H1 (cell line): Measurements from ENCODE around the gene KIF23. TPM values are rescaled to one million over a fixed set of nuclear protein-coding genes. Genes with fewer than 3 reads are reported as not detected.

ENCODE experiments used
- CTCF ChIA-PET: fragments of 300-600 bp; sonication (Branson Sonifier 250); formaldehyde crosslinking; loops from one replicate; lab custom pipeline; 2021; ENCODE audit not compliant: partially characterized antibody; lab: Charles Lee
- POLR2A ChIA-PET: fragments of 300-600 bp; sonication (Branson Sonifier 250); formaldehyde crosslinking; loops from one replicate; lab custom pipeline; 2021; ENCODE audit warnings: inconsistent platforms; ENCODE audit not compliant: partially characterized antibody; lab: Charles Lee
- DNase-seq, 2 experiments: peaks; one replicate each; pipeline versions ENCODE4 v3.0.0 to v3.0.0-alpha.2; 2010 to 2022; ENCODE audit warnings: low spot score in 2 of 2, low read depth in 1 of 2, mixed read lengths in 1 of 2
- FAIRE-seq: peaks from 2 replicates; lab custom pipeline; 2011; peaks lifted over from hg19 to GRCh38; lab: Jason Lieb, UNC
- H2AFZ ChIP-seq: 2 replicates; pipeline ENCODE4 v1.8.1; 2012; ENCODE audit warnings: low read length, inconsistent platforms
- H2AK5ac ChIP-seq: 2 replicates; pipeline ENCODE4 v1.6.1; 2013; ENCODE audit warnings: low read depth, low read length
- H2BK120ac ChIP-seq: replicated peaks from 2 replicates; pipeline ENCODE3; 2013; ENCODE audit warnings: low read depth, low read length, inconsistent platforms
- H2BK12ac ChIP-seq: 2 replicates; pipeline ENCODE4 v1.6.1; 2013; ENCODE audit warnings: low read depth, low read length
- H2BK15ac ChIP-seq: 2 replicates; pipeline ENCODE4 v1.6.1; 2013; ENCODE audit warnings: low read length
- H2BK20ac ChIP-seq: 2 replicates; pipeline ENCODE4 v1.6.1; 2013; ENCODE audit warnings: low read length
- H2BK5ac ChIP-seq: 2 replicates; pipeline ENCODE4 v1.6.1; 2013; ENCODE audit warnings: low read depth, low read length
- H3K14ac ChIP-seq: 2 replicates; pipeline ENCODE4 v1.6.1; 2013; ENCODE audit warnings: inconsistent platforms; ENCODE audit not compliant: insufficient read length
- H3K18ac ChIP-seq: 2 replicates; pipeline ENCODE4 v1.6.1; 2013; ENCODE audit warnings: low read length; ENCODE audit errors: extremely low read depth
- H3K23ac ChIP-seq: 2 replicates; pipeline ENCODE4 v1.6.1; 2013; ENCODE audit warnings: inconsistent platforms; ENCODE audit not compliant: insufficient read length
- H3K23me2 ChIP-seq: 2 replicates; pipeline ENCODE4 v1.6.1; 2013; ENCODE audit warnings: low read depth, low read length
- H3K27ac ChIP-seq: 2 replicates; pipeline ENCODE4 v1.6.1; 2011; ENCODE audit warnings: low read depth, low read length, inconsistent platforms
- H3K27me3 ChIP-seq, 4 experiments: replicated peaks in 1 of 4; 1 replicate in 1 of 4; 2 replicates in 3 of 4; pipeline versions ENCODE4 v1.6.1 to v1.8.1; 2011 to 2013; ENCODE audit warnings: low read length in 3 of 4, mild to moderate bottlenecking in 3 of 4, inconsistent platforms in 2 of 4, mixed read lengths in 2 of 4, moderate library complexity in 1 of 4; ENCODE audit not compliant: control insufficient read depth in 3 of 4, insufficient read depth in 3 of 4; ENCODE audit errors: extremely low read depth in 1 of 4
- H3K36me3 ChIP-seq, 4 experiments: 2 replicates each; pipeline versions ENCODE4 v1.6.1 to v1.8.1; 2011 to 2013; ENCODE audit warnings: mild to moderate bottlenecking in 4 of 4, low read length in 3 of 4, moderate library complexity in 2 of 4, control low read depth in 1 of 4, inconsistent platforms in 1 of 4; ENCODE audit not compliant: insufficient read depth in 4 of 4, control insufficient read depth in 2 of 4
- H3K4ac ChIP-seq: replicated peaks from 2 replicates; pipeline ENCODE3; 2013; ENCODE audit warnings: low read length, low read depth, mixed read lengths, inconsistent platforms; ENCODE audit not compliant: insufficient read length
- H3K4me1 ChIP-seq, 4 experiments: replicated peaks in 1 of 4; 1 replicate in 1 of 4; 2 replicates in 3 of 4; pipeline versions ENCODE4 v1.6.1 to v1.8.1; 2011 to 2013; ENCODE audit warnings: low read length in 3 of 4, inconsistent platforms in 2 of 4, mixed read lengths in 1 of 4; ENCODE audit not compliant: insufficient read depth in 4 of 4, control insufficient read depth in 3 of 4
- H3K4me2 ChIP-seq, 2 experiments: 2 replicates each; pipeline versions ENCODE4 v1.6.1 to v1.8.1; 2011 to 2013; ENCODE audit warnings: low read depth in 2 of 2, low read length in 2 of 2, control low read depth in 1 of 2, inconsistent platforms in 1 of 2, mild to moderate bottlenecking in 1 of 2; ENCODE audit not compliant: insufficient read depth in 1 of 2
- H3K4me3 ChIP-seq, 4 experiments: fragments of 200-600, 300-600 bp in 1 of 4; sonication (generic), shearing (Covaris generic), sonication (Bioruptor Twin) in 1 of 4; 2 replicates each; pipeline versions ENCODE4 v1.5.1 to v1.8.1; 2011 to 2016; ENCODE audit warnings: low read length in 4 of 4, low read depth in 3 of 4, control low read depth in 2 of 4, inconsistent platforms in 2 of 4, mild to moderate bottlenecking in 2 of 4, mixed read lengths in 1 of 4, moderate library complexity in 1 of 4; ENCODE audit not compliant: insufficient read depth in 2 of 4; ENCODE audit errors: extremely low read depth in 1 of 4
- H3K56ac ChIP-seq: replicated peaks from 2 replicates; pipeline ENCODE3; 2013; ENCODE audit warnings: low read depth, mild to moderate bottlenecking, mixed read lengths, low read length, inconsistent platforms; ENCODE audit not compliant: insufficient read length
- H3K79me1 ChIP-seq: 2 replicates; pipeline ENCODE4 v1.6.1; 2013; ENCODE audit warnings: low read depth, low read length, control low read depth
- H3K79me2 ChIP-seq, 2 experiments: 2 replicates each; pipeline versions ENCODE4 v1.6.1 to v1.8.1; 2012 to 2013; ENCODE audit warnings: low read length in 2 of 2, mild to moderate bottlenecking in 2 of 2, inconsistent platforms in 1 of 2; ENCODE audit not compliant: insufficient read depth in 2 of 2, control insufficient read depth in 1 of 2
- H3K9ac ChIP-seq, 4 experiments: replicated peaks in 1 of 4; 1 replicate in 1 of 4; 2 replicates in 3 of 4; pipeline versions ENCODE4 v1.6.1 to v1.8.1; 2011 to 2013; ENCODE audit warnings: low read depth in 3 of 4, low read length in 3 of 4, control low read depth in 2 of 4, mild to moderate bottlenecking in 2 of 4, moderate library complexity in 2 of 4, inconsistent platforms in 1 of 4; ENCODE audit errors: extremely low read depth in 1 of 4
- H3K9me3 ChIP-seq, 2 experiments: 2 replicates each; pipeline versions ENCODE4 v1.6.1 to v1.8.1; 2012 to 2013; ENCODE audit warnings: mild to moderate bottlenecking in 2 of 2, moderate library complexity in 2 of 2, control low read depth in 1 of 2, inconsistent platforms in 1 of 2, low read depth in 1 of 2, low read length in 1 of 2, mixed read lengths in 1 of 2; ENCODE audit not compliant: insufficient read depth in 2 of 2
- H4K20me1 ChIP-seq, 2 experiments: replicated peaks in 1 of 2; 2 replicates each; pipeline versions ENCODE3 to v1.8.1; 2011 to 2013; ENCODE audit warnings: inconsistent platforms in 2 of 2, low read length in 2 of 2, mild to moderate bottlenecking in 1 of 2; ENCODE audit not compliant: insufficient read depth in 2 of 2, control insufficient read depth in 1 of 2
- H4K5ac ChIP-seq: 2 replicates; pipeline ENCODE4 v1.6.1; 2013; ENCODE audit warnings: low read length, low read depth, mixed read lengths, inconsistent platforms; ENCODE audit not compliant: insufficient read length
- H4K8ac ChIP-seq: 2 replicates; pipeline ENCODE4 v1.8.0; 2013; ENCODE audit warnings: mild to moderate bottlenecking, moderate library complexity, low read length, inconsistent platforms; ENCODE audit not compliant: insufficient read depth; ENCODE audit errors: extremely low read depth
- H4K91ac ChIP-seq: replicated peaks from 2 replicates; pipeline ENCODE3; 2013; ENCODE audit warnings: low read length, mixed read lengths, inconsistent platforms; ENCODE audit not compliant: insufficient read length
- EGR1 ChIP-seq: IDR thresholded peaks from 2 replicates; pipeline ENCODE4 v1.6.1; 2011; ENCODE audit warnings: low read depth, low read length, borderline replicate concordance
- HDAC6 ChIP-seq: IDR thresholded peaks from one replicate; pipeline ENCODE4 v1.7.1; 2012; ENCODE audit warnings: low read depth, mild to moderate bottlenecking, inconsistent platforms, low read length, moderate library complexity
- RFX5 ChIP-seq: IDR thresholded peaks from 2 replicates; pipeline ENCODE4 v1.6.1; 2011; ENCODE audit warnings: low read depth, low read length, improper control_type of control experiment, borderline replicate concordance
- SIN3A ChIP-seq, 2 experiments: IDR thresholded peaks in 1 of 2; conservative IDR thresholded peaks in 1 of 2; 2 replicates each; pipeline ENCODE4 v1.6.1; 2011 to 2012; ENCODE audit warnings: low read length in 2 of 2, improper control_type of control experiment in 1 of 2, low read depth in 1 of 2, mild to moderate bottlenecking in 1 of 2
- SIX5 ChIP-seq: IDR thresholded peaks from 2 replicates; pipeline ENCODE4 v1.6.1; 2011; ENCODE audit warnings: mild to moderate bottlenecking, low read depth, low read length
- YY1 ChIP-seq: IDR thresholded peaks from 2 replicates; pipeline ENCODE4 v1.6.1; 2011; ENCODE audit warnings: low read depth, mild to moderate bottlenecking, low read length
- WGBS, 2 experiments: shearing (Covaris generic) in 1 of 2; methylation state at CpG; one replicate each; pipeline versions ENCODE4 v1.1.6 to v1.1.7; 2013 to 2015; ENCODE audit warnings: low lambda C conversion rate in 2 of 2, mixed read lengths in 2 of 2, inconsistent platforms in 1 of 2, low coverage in 1 of 2, missing lambda C conversion rate in 1 of 2; ENCODE audit not compliant: insufficient replicate concordance in 2 of 2, insufficient coverage in 1 of 2, insufficient read length in 1 of 2; ENCODE audit errors: extremely low coverage in 1 of 2, missing lambda C conversion rate in 1 of 2; 5-methylcytosine and 5-hydroxymethylcytosine counted together
- polyA plus RNA-seq, 7 experiments: library from polyadenylated mRNA; depleted of rRNA in 3 of 7; stranded (reverse) in 5 of 7; unstranded in 2 of 7; fragments of >200 nt in 5 of 7; fragments of 200-250 nt in 2 of 7; gene quantifications; 1 replicate in 5 of 7; 2 replicates in 1 of 7; 4 replicates in 1 of 7; pipeline versions ENCODE4 v1.2.1 to v1.2.3, GENCODE V29; 2011 to 2013; ENCODE audit warnings: missing spikeins in 2 of 7, mixed read lengths in 2 of 7
- total RNA-seq: library from RNA; stranded (reverse); fragmentation: NEBNext Ultra II Directional; extraction: Animal tissue kit (Norgen Biotek cat#: 25700); gene quantifications from 2 replicates; pipeline ENCODE4 v1.2.1, GENCODE V29; 2021
- TF ChIP-seq, protein P1 (sequence below): IDR thresholded peaks from 2 replicates; pipeline ENCODE4 v1.6.1; 2011; ENCODE audit warnings: low read length, improper control_type of control experiment

Gene KIF23
- total and polyA plus RNA-seq, 2 of the 8 experiments (the other 6 are each of a cell fraction or from before 2014, with no cell fraction given): 26.2 to 77.4 TPM

DNA sequence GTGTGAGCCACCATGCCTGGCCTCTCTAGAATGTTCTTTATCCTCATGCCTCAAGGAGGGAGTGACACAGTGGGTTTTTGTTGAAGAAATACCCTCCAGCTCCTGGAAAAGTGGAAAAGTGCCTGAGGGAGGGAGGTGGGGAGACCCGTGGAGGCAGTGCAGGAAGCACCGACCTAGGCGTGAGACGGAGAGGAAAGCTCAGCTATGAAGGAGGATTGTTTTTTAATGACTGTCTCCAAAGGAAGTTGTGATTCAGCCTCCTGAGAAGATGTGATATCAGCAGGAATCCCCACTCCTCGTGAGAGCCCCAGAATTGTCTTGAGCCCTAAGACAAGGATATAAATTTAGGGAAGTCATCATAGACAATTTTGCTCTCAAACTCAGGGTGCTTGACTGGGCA, 60.1 kb downstream of the KIF23 start:
- Histone ChIP-seq H2BK5ac (no peak overlapping the region), H3K36me3 (no peaks in the 10 kb centered on the region), H3K4me1 (no peaks in the 10 kb centered on the region), H2AFZ (no peak overlapping the region), H2BK15ac (no peak overlapping the region), H3K56ac (no peak overlapping the region), H3K79me1 (no peaks in the 10 kb centered on the region), H4K20me1 (no peaks in the 10 kb centered on the region), H3K23me2 (no peaks in the 10 kb centered on the region), H3K14ac (no peak overlapping the region), H2BK20ac (no peak overlapping the region), H3K79me2 (no peaks in the 10 kb centered on the region), H3K23ac (no peak overlapping the region), H3K9ac (no peak overlapping the region), H4K91ac (no peak overlapping the region), H2AK5ac (no peak overlapping the region), H2BK120ac (no peak overlapping the region), H3K4me2 (no peak overlapping the region), H3K4me3 (no peak overlapping the region), H2BK12ac (no peak overlapping the region), H3K9me3 (no peaks in the 10 kb centered on the region), H4K8ac (no peak overlapping the region), H3K4ac (no peak overlapping the region), H4K5ac (no peak overlapping the region), H3K18ac (no peak overlapping the region), H3K27ac (no peak overlapping the region), H3K27me3 (no peaks in the 10 kb centered on the region)
- no peak for DNase-seq
- POLR2A ChIA-PET: interaction anchor here (1.2 kb wide), 1 partner anchor 22 kb away, joined by 4 read pairs; the partner anchor contains the start of gene RPLP1
- 85% methylated on average over 5 of the region's 5 CpGs; no CpG with 5 or more reads in 1 of the 2 experiments for WGBS, 2 experiments
- TF ChIP-seq HDAC6 (no peak), EGR1 (no peak), SIX5 (no peak), RFX5 (no peak), SIN3A (conservative IDR thresholded peaks at IDR 0.05 in 1 of 2, IDR thresholded peaks at IDR 0.05 in 1 of 2; ENCODE audit: low read depth in 1 of 2, low read length in 2 of 2) (no peak), YY1 (no peak)
- TF ChIP-seq, protein P1, sequence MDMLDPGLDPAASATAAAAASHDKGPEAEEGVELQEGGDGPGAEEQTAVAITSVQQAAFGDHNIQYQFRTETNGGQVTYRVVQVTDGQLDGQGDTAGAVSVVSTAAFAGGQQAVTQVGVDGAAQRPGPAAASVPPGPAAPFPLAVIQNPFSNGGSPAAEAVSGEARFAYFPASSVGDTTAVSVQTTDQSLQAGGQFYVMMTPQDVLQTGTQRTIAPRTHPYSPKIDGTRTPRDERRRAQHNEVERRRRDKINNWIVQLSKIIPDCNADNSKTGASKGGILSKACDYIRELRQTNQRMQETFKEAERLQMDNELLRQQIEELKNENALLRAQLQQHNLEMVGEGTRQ: no peak
- FAIRE-seq: no peak
- CTCF ChIA-PET: interaction anchor here (1.0 to 7.0 kb wide), 11 partner anchors 9 to 1013 kb away, joined by 3 to 70 read pairs (median 12); no protein-coding TSS in a partner anchor
